ENCODE data around the gene HMOX2.
A peak's percentile ranks its signal among the peaks of the same experiment; 100 is the strongest.

Gene HMOX2

GRCh38 chr16:4525634-4526277 lies 49.6 kb downstream of the HMOX2 start:
- Histone ChIP-seq H3K9ac (ENCODE audit: low read depth, low read length) (no peak overlapping the region), H3K27ac (ENCODE audit: low read depth, low read length) (no peak overlapping the region), H3K27me3 (ENCODE audit: insufficient read depth, low read length) (no peaks in the 10 kb centered on the region), H3K4me3 (ENCODE audit: low read length) (no peak overlapping the region), H3K9me3 (ENCODE audit: insufficient read depth, low read depth, low read length) (no peaks in the 10 kb centered on the region), H3K4me1 (ENCODE audit: insufficient read depth, low read length) (peaks cover 30% of the 10 kb centered on the region), H3K36me3 (ENCODE audit: insufficient read depth, low read length) (no peaks in the 10 kb centered on the region)
- 90% methylated on average over 12 of the region's 13 CpGs for WGBS

- Histone ChIP-seq H3K27me3 (ENCODE audit: insufficient read depth, low read length) (no peaks in the 10 kb centered on the region), H3K27ac (ENCODE audit: low read depth, low read length) (peak overlapping the region; percentile 79), H3K9ac (ENCODE audit: low read depth, low read length) (peak overlapping the region; percentile 37), H3K36me3 (ENCODE audit: insufficient read depth, low read length) (peaks cover 13% of the 10 kb centered on the region; the same call in 1 of the 2 replicates), H3K4me3 (ENCODE audit: low read length) (0 out of 2 replicates have a peak overlapping the region, but pooled peaks have one; percentile 3), H3K9me3 (ENCODE audit: insufficient read depth, low read depth, low read length) (no peaks in the 10 kb centered on the region), H3K4me1 (ENCODE audit: insufficient read depth, low read length) (peaks cover 15% of the 10 kb centered on the region)
- 22% methylated on average over 16 of the region's 16 CpGs for WGBS
Observed at GRCh38 chr16:4529085-4530060, 53.2 kb downstream of the HMOX2 start.

- peaks cover 13% of the 10 kb centered on the region; the same call in 1 of the 2 replicates for H3K36me3 ChIP-seq (ENCODE audit: insufficient read depth, low read length)
- H3K27ac ChIP-seq (ENCODE audit: low read depth, low read length), result no peak overlapping the region
- H3K4me3 ChIP-seq (ENCODE audit: low read length), result no peak overlapping the region
- H3K9ac ChIP-seq (ENCODE audit: low read depth, low read length), result no peak overlapping the region
- WGBS, result 89% methylated on average over 8 of the region's 8 CpGs
- peaks cover 20% of the 10 kb centered on the region for H3K4me1 ChIP-seq (ENCODE audit: insufficient read depth, low read length)
- H3K9me3 ChIP-seq (ENCODE audit: insufficient read depth, low read depth, low read length), result no peaks in the 10 kb centered on the region
- no peaks in the 10 kb centered on the region for H3K27me3 ChIP-seq (ENCODE audit: insufficient read depth, low read length)
Observed at GRCh38 chr16:4531811-4532210, 55.6 kb downstream of the HMOX2 start.

GRCh38 chr16:4532238-4532637 lies 56.0 kb downstream of the HMOX2 start:
- no peak overlapping the region for H3K9ac ChIP-seq (ENCODE audit: low read depth, low read length)
- H3K4me3 ChIP-seq (ENCODE audit: low read length), result no peak overlapping the region
- no peaks in the 10 kb centered on the region for H3K9me3 ChIP-seq (ENCODE audit: insufficient read depth, low read depth, low read length)
- H3K27ac ChIP-seq (ENCODE audit: low read depth, low read length), result no peak overlapping the region
- H3K36me3 ChIP-seq (ENCODE audit: insufficient read depth, low read length), result peaks cover 13% of the 10 kb centered on the region; the same call in 1 of the 2 replicates
- H3K27me3 ChIP-seq (ENCODE audit: insufficient read depth, low read length), result no peaks in the 10 kb centered on the region
- 94% methylated on average over 10 of the region's 10 CpGs for WGBS
- H3K4me1 ChIP-seq (ENCODE audit: insufficient read depth, low read length), result peaks cover 24% of the 10 kb centered on the region

- H3K9me3 ChIP-seq (ENCODE audit: insufficient read depth, low read depth, low read length), result no peaks in the 10 kb centered on the region
- H3K4me1 ChIP-seq (ENCODE audit: insufficient read depth, low read length), result peaks cover 24% of the 10 kb centered on the region
- WGBS, result 92% methylated on average over 6 of the region's 6 CpGs
- no peak overlapping the region for H3K9ac ChIP-seq (ENCODE audit: low read depth, low read length)
- peaks cover 13% of the 10 kb centered on the region; the same call in 1 of the 2 replicates for H3K36me3 ChIP-seq (ENCODE audit: insufficient read depth, low read length)
- H3K4me3 ChIP-seq (ENCODE audit: low read length), result no peak overlapping the region
- no peak overlapping the region for H3K27ac ChIP-seq (ENCODE audit: low read depth, low read length)
- H3K27me3 ChIP-seq (ENCODE audit: insufficient read depth, low read length), result peaks cover 3% of the 10 kb centered on the region; the same call in 1 of the 2 replicates
Observed at GRCh38 chr16:4533490-4533889, 57.3 kb downstream of the HMOX2 start.

- peaks cover 13% of the 10 kb centered on the region; the same call in 1 of the 2 replicates for H3K36me3 ChIP-seq (ENCODE audit: insufficient read depth, low read length)
- H3K27ac ChIP-seq (ENCODE audit: low read depth, low read length), result no peak overlapping the region
- no peak overlapping the region for H3K4me3 ChIP-seq (ENCODE audit: low read length)
- WGBS, result 89% methylated on average over 13 of the region's 13 CpGs
- peaks cover 19% of the 10 kb centered on the region for H3K4me1 ChIP-seq (ENCODE audit: insufficient read depth, low read length)
- H3K9me3 ChIP-seq (ENCODE audit: insufficient read depth, low read depth, low read length), result peaks cover 5% of the 10 kb centered on the region; the same call in 1 of the 2 replicates
- H3K27me3 ChIP-seq (ENCODE audit: insufficient read depth, low read length), result peaks cover 7% of the 10 kb centered on the region
- H3K9ac ChIP-seq (ENCODE audit: low read depth, low read length), result no peak overlapping the region
Observed at GRCh38 chr16:4534151-4534790, 58.1 kb downstream of the HMOX2 start.

- H3K9ac ChIP-seq (ENCODE audit: low read depth, low read length), result no peak overlapping the region
- WGBS, result 92% methylated on average over 7 of the region's 7 CpGs
Observed at GRCh38 chr16:4535627-4536108, 59.5 kb downstream of the HMOX2 start.

GRCh38 chr16:4536391-4537106 lies 60.4 kb downstream of the HMOX2 start:
- 92% methylated on average over 15 of the region's 15 CpGs for WGBS
- peaks cover 13% of the 10 kb centered on the region; the same call in 1 of the 2 replicates for H3K36me3 ChIP-seq (ENCODE audit: insufficient read depth, low read length)
- H3K27ac ChIP-seq (ENCODE audit: low read depth, low read length), result no peak overlapping the region
- H3K4me1 ChIP-seq (ENCODE audit: insufficient read depth, low read length), result peaks cover 9% of the 10 kb centered on the region; the same call in 1 of the 2 replicates
- H3K4me3 ChIP-seq (ENCODE audit: low read length), result peak overlapping the region; percentile 90
- peaks cover 14% of the 10 kb centered on the region; the same call in 1 of the 2 replicates for H3K9me3 ChIP-seq (ENCODE audit: insufficient read depth, low read depth, low read length)
- H3K27me3 ChIP-seq (ENCODE audit: insufficient read depth, low read length), result peaks cover 16% of the 10 kb centered on the region
- H3K9ac ChIP-seq (ENCODE audit: low read depth, low read length), result no peak overlapping the region

More at GRCh38 chr16:4535627-4536108, 59.5 kb downstream of the HMOX2 start:
- Histone ChIP-seq H3K4me3 (ENCODE audit: low read length) (no peak overlapping the region), H3K27me3 (ENCODE audit: insufficient read depth, low read length) (peaks cover 16% of the 10 kb centered on the region), H3K9me3 (ENCODE audit: insufficient read depth, low read depth, low read length) (peaks cover 14% of the 10 kb centered on the region; the same call in 1 of the 2 replicates), H3K27ac (ENCODE audit: low read depth, low read length) (no peak overlapping the region), H3K4me1 (ENCODE audit: insufficient read depth, low read length) (peaks cover 9% of the 10 kb centered on the region; the same call in 1 of the 2 replicates), H3K36me3 (ENCODE audit: insufficient read depth, low read length) (peaks cover 13% of the 10 kb centered on the region; the same call in 1 of the 2 replicates)

- Histone ChIP-seq H3K4me1 (ENCODE audit: insufficient read depth, low read length) (peaks cover 9% of the 10 kb centered on the region; the same call in 1 of the 2 replicates), H3K9ac (ENCODE audit: low read depth, low read length) (peak overlapping the region; percentile 79), H3K36me3 (ENCODE audit: insufficient read depth, low read length) (peaks cover 6% of the 10 kb centered on the region; the same call in 1 of the 2 replicates), H3K9me3 (ENCODE audit: insufficient read depth, low read depth, low read length) (peaks cover 14% of the 10 kb centered on the region; the same call in 1 of the 2 replicates), H3K4me3 (ENCODE audit: low read length) (peak overlapping the region; percentile 90), H3K27ac (ENCODE audit: low read depth, low read length) (peak overlapping the region; percentile 89; the same call in 1 of the 2 replicates), H3K27me3 (ENCODE audit: insufficient read depth, low read length) (peaks cover 16% of the 10 kb centered on the region)
- WGBS, result 6% methylated on average over 75 of the region's 75 CpGs
Observed at GRCh38 chr16:4537376-4538343, 61.5 kb downstream of the HMOX2 start.

Measured in HUES64 (cell line).